Liver (tissue), 3 donors: ENCODE results near the gene IGFL3.

Source experiments
- FOXA1 ChIP-seq: IDR thresholded peaks from 2 replicates; pipeline ENCODE4 v1.6.1; 2016; ENCODE audit warnings: antibody characterized with exemption
- RAD21 ChIP-seq, 2 donors: IDR thresholded peaks; 2 replicates each; pipeline ENCODE4 v1.6.1; 2016; ENCODE audit warnings: antibody characterized with exemption in 2 of 2, mild to moderate bottlenecking in 2 of 2
- SP1 ChIP-seq: IDR thresholded peaks from 2 replicates; pipeline ENCODE4 v1.6.1; 2018; ENCODE audit warnings: antibody characterized with exemption, mild to moderate bottlenecking
- YY1 ChIP-seq: IDR thresholded peaks from 2 replicates; pipeline ENCODE4 v1.6.1; 2016; ENCODE audit warnings: antibody characterized with exemption, mild to moderate bottlenecking
- TF ChIP-seq, protein P1 (sequence below): fragments of 150-350 bp; IDR thresholded peaks from 2 replicates; pipeline ENCODE4 v1.5.1; 2017; ENCODE audit warnings: improper control_type of control experiment, low read depth, low read length; ENCODE audit not compliant: missing input control
- donor health status: healthy.
- donor health status: healthy.

DNA sequence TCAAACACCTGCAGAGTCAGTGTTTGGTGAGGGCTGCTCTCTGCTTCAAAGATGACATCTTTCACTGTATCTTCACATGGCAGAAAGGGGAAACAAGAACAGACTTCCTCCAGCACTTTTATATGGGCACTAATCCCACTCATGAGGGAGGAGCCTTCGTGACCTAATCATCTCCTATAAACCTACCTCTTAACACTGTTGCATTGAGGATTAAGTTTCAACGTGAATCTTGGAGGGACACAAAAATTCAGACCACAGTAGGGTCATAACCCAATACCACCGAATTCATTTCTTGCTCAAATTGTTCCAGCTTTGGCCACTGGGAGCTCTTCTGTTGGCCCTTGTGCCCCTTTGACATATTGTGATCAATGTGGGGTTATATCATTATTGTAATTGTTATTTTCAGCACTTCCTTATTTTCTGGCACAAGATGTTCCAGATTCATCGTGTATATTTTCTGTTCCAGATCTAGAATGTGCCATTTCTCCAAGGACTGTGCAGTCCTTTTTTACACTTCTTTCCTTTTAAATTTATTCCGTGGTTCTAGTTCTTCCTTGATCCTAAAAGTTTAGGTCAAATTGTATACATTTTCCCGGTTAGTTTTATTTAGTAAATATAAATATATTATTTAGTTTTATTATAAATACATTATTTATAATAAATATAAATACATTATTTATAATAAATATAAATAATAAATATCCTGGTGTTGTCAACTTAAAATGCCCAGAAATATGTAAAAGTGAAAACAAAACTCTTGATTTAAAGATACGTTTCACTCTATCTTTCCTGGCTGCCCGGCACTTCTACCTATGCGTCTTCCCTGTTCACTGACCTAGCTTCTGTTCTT lies 48.2 kb downstream of the IGFL3 start:
- TF ChIP-seq YY1: no peak
- TF ChIP-seq, protein P1, sequence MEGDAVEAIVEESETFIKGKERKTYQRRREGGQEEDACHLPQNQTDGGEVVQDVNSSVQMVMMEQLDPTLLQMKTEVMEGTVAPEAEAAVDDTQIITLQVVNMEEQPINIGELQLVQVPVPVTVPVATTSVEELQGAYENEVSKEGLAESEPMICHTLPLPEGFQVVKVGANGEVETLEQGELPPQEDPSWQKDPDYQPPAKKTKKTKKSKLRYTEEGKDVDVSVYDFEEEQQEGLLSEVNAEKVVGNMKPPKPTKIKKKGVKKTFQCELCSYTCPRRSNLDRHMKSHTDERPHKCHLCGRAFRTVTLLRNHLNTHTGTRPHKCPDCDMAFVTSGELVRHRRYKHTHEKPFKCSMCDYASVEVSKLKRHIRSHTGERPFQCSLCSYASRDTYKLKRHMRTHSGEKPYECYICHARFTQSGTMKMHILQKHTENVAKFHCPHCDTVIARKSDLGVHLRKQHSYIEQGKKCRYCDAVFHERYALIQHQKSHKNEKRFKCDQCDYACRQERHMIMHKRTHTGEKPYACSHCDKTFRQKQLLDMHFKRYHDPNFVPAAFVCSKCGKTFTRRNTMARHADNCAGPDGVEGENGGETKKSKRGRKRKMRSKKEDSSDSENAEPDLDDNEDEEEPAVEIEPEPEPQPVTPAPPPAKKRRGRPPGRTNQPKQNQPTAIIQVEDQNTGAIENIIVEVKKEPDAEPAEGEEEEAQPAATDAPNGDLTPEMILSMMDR: no peak
- no peak for TF ChIP-seq RAD21 (IDR thresholded peaks at IDR 0.05)
- no peak for TF ChIP-seq SP1
- TF ChIP-seq FOXA1: no peak
